Testis (tissue), 2 donors: ENCODE results near the gene IL7R.

Experiments used
- POLR2A ChIP-seq: fragments of 450-650 bp; IDR thresholded peaks from one replicate; pipeline ENCODE4 v1.6.1; 2017; ENCODE audit warnings: antibody characterized with exemption, mild to moderate bottlenecking, moderate library complexity
- TF ChIP-seq, protein P1 (sequence below), 3 experiments: fragments of 450-650 bp in 2 of 3; fragments of 200-600 bp in 1 of 3; sonication (generic) in 1 of 3; IDR thresholded peaks; one replicate each; pipeline ENCODE4 v1.5.1; 2016 to 2019; ENCODE audit warnings: antibody characterized with exemption in 3 of 3, mild to moderate bottlenecking in 2 of 3, moderate library complexity in 1 of 3

DNA sequence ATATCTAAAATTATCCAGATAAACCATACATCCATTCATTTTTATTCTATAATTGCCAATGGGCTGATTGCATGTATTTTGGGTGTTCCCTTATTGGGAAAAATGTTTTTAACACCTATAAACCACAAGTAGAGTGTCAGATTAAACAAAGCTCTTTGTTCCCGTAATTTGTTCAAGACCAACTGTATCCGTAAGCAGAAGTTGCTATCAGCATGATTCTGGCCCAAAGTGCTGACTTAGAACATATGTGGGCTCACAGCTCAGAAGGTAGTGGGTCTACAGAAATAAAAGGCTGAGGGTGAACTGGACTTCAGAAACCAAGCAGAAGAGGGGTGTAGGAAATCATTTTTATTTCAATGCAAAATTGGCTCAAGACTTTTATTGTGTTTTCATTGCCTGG, 23.5 kb upstream of the IL7R start:
- TF ChIP-seq, protein P1, sequence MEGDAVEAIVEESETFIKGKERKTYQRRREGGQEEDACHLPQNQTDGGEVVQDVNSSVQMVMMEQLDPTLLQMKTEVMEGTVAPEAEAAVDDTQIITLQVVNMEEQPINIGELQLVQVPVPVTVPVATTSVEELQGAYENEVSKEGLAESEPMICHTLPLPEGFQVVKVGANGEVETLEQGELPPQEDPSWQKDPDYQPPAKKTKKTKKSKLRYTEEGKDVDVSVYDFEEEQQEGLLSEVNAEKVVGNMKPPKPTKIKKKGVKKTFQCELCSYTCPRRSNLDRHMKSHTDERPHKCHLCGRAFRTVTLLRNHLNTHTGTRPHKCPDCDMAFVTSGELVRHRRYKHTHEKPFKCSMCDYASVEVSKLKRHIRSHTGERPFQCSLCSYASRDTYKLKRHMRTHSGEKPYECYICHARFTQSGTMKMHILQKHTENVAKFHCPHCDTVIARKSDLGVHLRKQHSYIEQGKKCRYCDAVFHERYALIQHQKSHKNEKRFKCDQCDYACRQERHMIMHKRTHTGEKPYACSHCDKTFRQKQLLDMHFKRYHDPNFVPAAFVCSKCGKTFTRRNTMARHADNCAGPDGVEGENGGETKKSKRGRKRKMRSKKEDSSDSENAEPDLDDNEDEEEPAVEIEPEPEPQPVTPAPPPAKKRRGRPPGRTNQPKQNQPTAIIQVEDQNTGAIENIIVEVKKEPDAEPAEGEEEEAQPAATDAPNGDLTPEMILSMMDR (IDR thresholded peaks at IDR 0.05) = no peak
- no peak for TF ChIP-seq POLR2A
